C4-2B (cell line): Measurements from ENCODE around the gene MICAL3.
"Not testable (repeated sequence)": the region's sequence is repeated elsewhere in the genome, so short reads cannot be mapped to it uniquely, and the experiment has no call there.

Experiments used
- ZFX ChIP-seq: fragments of 450-650 bp; IDR thresholded peaks from 2 replicates; pipeline ENCODE4 v1.6.1; 2017
- TF ChIP-seq, protein P1 (sequence below): fragments of 450-650 bp; conservative IDR thresholded peaks from 2 replicates; pipeline ENCODE4 v1.5.1; 2017; ENCODE audit warnings: mild to moderate bottlenecking

DNA sequence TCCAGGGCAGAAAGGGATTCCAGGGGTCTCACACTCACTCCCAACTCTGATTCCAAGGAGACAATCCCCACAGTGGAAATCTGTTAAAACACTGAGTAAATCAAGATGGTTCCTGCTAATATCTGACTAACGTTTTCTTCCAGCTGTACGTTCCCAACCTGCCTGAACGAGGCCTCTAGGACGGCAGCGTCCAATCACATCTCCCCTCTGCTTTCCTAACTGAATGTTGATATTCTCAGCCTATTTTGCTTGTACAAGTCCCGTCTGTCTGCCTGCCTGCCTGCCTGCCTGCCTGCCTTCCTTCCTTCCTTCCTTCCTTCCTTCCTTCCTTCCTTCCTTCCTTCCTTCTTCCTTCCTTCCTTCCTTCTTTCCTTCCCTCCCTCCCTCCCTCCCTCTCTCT, 39.4 kb upstream of the MICAL3 start:
- TF ChIP-seq, protein P1, sequence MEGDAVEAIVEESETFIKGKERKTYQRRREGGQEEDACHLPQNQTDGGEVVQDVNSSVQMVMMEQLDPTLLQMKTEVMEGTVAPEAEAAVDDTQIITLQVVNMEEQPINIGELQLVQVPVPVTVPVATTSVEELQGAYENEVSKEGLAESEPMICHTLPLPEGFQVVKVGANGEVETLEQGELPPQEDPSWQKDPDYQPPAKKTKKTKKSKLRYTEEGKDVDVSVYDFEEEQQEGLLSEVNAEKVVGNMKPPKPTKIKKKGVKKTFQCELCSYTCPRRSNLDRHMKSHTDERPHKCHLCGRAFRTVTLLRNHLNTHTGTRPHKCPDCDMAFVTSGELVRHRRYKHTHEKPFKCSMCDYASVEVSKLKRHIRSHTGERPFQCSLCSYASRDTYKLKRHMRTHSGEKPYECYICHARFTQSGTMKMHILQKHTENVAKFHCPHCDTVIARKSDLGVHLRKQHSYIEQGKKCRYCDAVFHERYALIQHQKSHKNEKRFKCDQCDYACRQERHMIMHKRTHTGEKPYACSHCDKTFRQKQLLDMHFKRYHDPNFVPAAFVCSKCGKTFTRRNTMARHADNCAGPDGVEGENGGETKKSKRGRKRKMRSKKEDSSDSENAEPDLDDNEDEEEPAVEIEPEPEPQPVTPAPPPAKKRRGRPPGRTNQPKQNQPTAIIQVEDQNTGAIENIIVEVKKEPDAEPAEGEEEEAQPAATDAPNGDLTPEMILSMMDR = not testable (repeated sequence)
- TF ChIP-seq ZFX = not testable (repeated sequence)
